IPS-18a (cell line): ENCODE data around the gene PIK3C3.

ENCODE experiments used
- H3K27ac ChIP-seq: one replicate; pipeline ENCODE4 v1.5.1; 2013; ENCODE audit warnings: low read length
- H3K27me3 ChIP-seq: one replicate; pipeline ENCODE4 v1.6.1; 2013; ENCODE audit warnings: mild to moderate bottlenecking, low read length; ENCODE audit not compliant: control insufficient read depth, insufficient read depth
- H3K36me3 ChIP-seq: one replicate; pipeline ENCODE4 v1.6.1; 2013; ENCODE audit warnings: low read depth, low read length; ENCODE audit not compliant: control insufficient read depth
- H3K4me1 ChIP-seq: one replicate; pipeline ENCODE4 v1.6.1; 2013; ENCODE audit warnings: low read depth, low read length; ENCODE audit not compliant: control insufficient read depth
- H3K4me3 ChIP-seq: one replicate; pipeline ENCODE4 v1.5.1; 2013; ENCODE audit warnings: low read length
- H3K9ac ChIP-seq: one replicate; pipeline ENCODE4 v1.6.1; 2013; ENCODE audit warnings: mild to moderate bottlenecking, low read length, moderate library complexity
- H3K9me3 ChIP-seq: one replicate; pipeline ENCODE4 v1.6.1; 2013; ENCODE audit warnings: low read depth, low read length; ENCODE audit not compliant: control insufficient read depth

PIK3C3 gene

GRCh38 chr18:42025974-42026625 lies 71.1 kb downstream of the PIK3C3 start:
- no peaks in the 10 kb centered on the region for H3K9me3 ChIP-seq
- no peak overlapping the region for H3K4me3 ChIP-seq
- no peak overlapping the region for H3K27ac ChIP-seq
- H3K4me1 ChIP-seq, result no peaks in the 10 kb centered on the region
- no peak overlapping the region for H3K9ac ChIP-seq
- no peaks in the 10 kb centered on the region for H3K27me3 ChIP-seq
- peaks cover 5% of the 10 kb centered on the region for H3K36me3 ChIP-seq

DNA sequence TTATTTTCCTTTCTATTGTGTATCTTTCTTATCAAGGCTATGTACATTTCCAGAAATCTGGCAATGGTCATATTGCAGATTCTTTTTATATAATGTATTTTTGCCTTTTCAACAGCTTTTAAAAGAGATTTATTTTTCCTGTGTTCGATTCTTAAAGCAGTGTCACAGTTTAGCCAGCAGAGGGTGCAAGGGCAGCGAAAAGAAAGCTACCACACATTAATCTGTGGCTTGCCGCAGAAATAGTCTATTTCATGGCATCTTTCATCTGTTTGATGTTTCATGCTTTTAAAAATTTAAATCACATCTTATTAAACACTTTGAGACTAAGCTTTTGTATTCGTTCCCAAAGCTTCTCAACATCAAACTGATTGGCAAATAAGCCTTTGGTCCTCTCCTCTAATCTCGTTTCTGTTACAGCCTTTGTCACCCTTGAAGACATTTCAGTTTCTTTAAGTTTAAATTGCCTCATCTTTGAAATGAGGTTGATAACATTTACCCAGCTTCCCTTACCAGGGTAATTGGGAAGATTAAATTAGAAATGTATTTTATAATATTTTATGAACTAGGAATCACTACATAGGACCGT lies 73.3 kb downstream of the PIK3C3 start:
- H3K9me3 ChIP-seq, result no peaks in the 10 kb centered on the region
- no peaks in the 10 kb centered on the region for H3K27me3 ChIP-seq
- H3K4me3 ChIP-seq, result no peak overlapping the region
- no peaks in the 10 kb centered on the region for H3K36me3 ChIP-seq
- H3K9ac ChIP-seq, result no peak overlapping the region
- no peaks in the 10 kb centered on the region for H3K4me1 ChIP-seq
- H3K27ac ChIP-seq, result no peak overlapping the region

- H3K4me3 ChIP-seq, result no peak overlapping the region
- no peaks in the 10 kb centered on the region for H3K4me1 ChIP-seq
- no peaks in the 10 kb centered on the region for H3K9me3 ChIP-seq
- no peak overlapping the region for H3K9ac ChIP-seq
- H3K27me3 ChIP-seq, result no peaks in the 10 kb centered on the region
- no peak overlapping the region for H3K27ac ChIP-seq
- H3K36me3 ChIP-seq, result peaks cover 4% of the 10 kb centered on the region
Measured at GRCh38 chr18:42029092-42029491, 74.1 kb downstream of the PIK3C3 start.

DNA sequence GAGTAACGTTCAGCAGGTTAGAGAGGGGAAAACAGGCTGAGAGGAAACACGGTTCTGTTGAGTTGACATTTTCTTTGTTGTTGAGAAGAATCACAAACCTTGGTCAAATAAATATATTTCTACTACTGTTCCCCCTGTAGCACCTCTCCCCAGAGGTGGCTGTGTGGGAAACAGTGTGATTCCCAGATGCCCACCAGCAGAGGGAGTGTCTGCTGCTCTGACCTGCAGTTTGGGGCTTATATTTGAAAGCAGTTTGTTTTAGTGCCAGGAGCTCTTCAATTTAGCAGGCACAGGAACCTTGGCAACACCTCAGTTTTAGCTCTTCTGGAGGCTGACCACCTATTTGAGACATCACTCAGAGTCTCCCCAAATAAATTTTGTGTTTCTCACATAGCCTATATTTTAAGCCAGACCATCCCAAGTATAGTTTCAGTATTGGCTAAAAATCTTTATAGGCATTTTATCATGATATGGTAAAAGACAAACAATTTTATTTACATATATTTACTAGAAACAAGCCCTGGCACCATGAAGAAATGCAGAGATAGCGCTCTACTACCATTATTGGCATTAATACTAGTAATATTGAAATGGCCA lies 75.7 kb downstream of the PIK3C3 start:
- H3K4me3 ChIP-seq, result no peak overlapping the region
- peaks cover 10% of the 10 kb centered on the region for H3K36me3 ChIP-seq

GRCh38 chr18:42032447-42032846 lies 77.4 kb downstream of the PIK3C3 start:
- no peaks in the 10 kb centered on the region for H3K4me1 ChIP-seq
- no peak overlapping the region for H3K27ac ChIP-seq
- no peak overlapping the region for H3K9ac ChIP-seq
- H3K4me3 ChIP-seq, result no peak overlapping the region
- no peaks in the 10 kb centered on the region for H3K9me3 ChIP-seq
- H3K27me3 ChIP-seq, result no peaks in the 10 kb centered on the region
- peaks cover 14% of the 10 kb centered on the region for H3K36me3 ChIP-seq

More for the DNA sequence above, 75.7 kb downstream of the PIK3C3 start:
- no peaks in the 10 kb centered on the region for H3K9me3 ChIP-seq
- H3K4me1 ChIP-seq, result no peaks in the 10 kb centered on the region
- no peaks in the 10 kb centered on the region for H3K27me3 ChIP-seq
- no peak overlapping the region for H3K27ac ChIP-seq
- H3K9ac ChIP-seq, result no peak overlapping the region

DNA sequence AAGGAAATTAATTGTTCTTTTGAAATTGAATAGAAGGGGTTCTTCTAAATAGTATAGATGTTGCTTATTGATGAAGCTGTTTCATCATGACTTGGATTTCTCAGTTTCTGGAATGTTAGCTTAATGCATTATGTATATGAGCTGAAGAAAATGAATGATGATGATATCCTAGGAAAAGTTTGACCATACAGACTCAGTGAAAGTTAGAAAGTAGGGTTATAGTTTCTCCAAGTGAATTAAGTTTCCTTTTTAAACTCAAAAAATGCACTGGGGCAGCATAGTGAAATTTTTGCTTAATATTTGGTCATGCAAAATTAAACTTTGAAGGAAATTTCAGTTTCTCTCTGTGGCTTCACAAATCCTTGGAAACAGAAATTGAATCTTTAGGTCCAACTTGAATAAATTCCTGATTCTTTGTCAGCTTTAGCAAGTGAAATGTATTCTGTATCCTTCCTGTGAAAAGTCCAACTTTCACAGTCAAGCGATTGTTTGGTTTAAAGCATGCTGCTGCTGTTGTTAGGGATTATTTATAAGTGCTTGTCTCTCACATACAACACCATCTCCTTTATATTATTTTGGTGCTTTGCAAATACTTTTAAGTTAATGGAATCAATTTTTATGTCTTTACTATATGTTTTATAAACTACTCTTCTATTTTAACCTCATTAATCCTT lies 78.2 kb downstream of the PIK3C3 start:
- Histone ChIP-seq H3K4me1 (no peaks in the 10 kb centered on the region), H3K4me3 (no peak overlapping the region), H3K36me3 (peaks cover 21% of the 10 kb centered on the region), H3K27ac (no peak overlapping the region), H3K27me3 (no peaks in the 10 kb centered on the region), H3K9me3 (no peaks in the 10 kb centered on the region), H3K9ac (no peak overlapping the region)

DNA sequence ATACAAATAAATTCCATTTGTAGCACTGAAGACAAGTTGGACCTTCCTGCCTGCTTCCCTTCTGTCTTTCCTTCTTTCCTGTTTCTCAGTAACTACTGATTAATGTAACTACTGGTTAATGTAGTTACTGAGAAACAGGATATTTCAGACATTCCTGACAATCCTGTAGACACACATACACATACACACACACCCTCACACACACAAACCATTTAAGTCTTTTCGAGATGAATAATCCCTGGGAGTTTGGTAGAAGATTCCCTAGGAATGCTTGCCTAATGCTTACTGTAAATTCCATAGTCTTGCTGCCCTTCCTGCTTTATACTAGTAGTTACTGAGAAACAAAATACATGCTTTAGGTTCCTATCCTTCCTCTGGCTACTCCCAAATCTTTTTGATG lies 83.9 kb downstream of the PIK3C3 start:
- H3K9me3 ChIP-seq, result no peaks in the 10 kb centered on the region
- no peak overlapping the region for H3K9ac ChIP-seq
- no peak overlapping the region for H3K4me3 ChIP-seq
- no peaks in the 10 kb centered on the region for H3K27me3 ChIP-seq
- H3K27ac ChIP-seq, result no peak overlapping the region
- H3K4me1 ChIP-seq, result no peaks in the 10 kb centered on the region
- H3K36me3 ChIP-seq, result peaks cover 37% of the 10 kb centered on the region

GRCh38 chr18:42039396-42039795 lies 84.4 kb downstream of the PIK3C3 start:
- Histone ChIP-seq H3K36me3 (peaks cover 34% of the 10 kb centered on the region), H3K9me3 (no peaks in the 10 kb centered on the region), H3K9ac (no peak overlapping the region), H3K27me3 (no peaks in the 10 kb centered on the region), H3K27ac (no peak overlapping the region), H3K4me1 (no peaks in the 10 kb centered on the region), H3K4me3 (no peak overlapping the region)

DNA sequence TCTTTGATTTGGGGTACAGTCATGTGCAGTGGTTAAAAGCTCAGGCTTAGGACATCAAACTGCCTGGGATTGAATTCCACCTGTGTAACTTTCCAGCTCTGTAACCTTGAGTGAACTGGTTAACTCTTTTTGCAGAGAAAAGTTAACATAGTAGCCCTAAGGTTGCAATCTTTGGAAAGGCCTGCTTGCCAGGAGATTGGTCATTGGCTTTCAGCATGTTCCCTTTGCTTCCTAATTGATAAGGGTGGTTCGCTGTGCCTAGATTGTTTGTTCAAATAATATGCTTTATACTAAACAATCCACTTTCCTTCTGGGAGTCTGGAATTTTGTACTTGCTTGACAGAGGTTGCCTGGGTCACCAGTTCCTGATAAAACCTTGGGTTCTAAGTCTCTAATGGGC lies 86.8 kb downstream of the PIK3C3 start:
- Histone ChIP-seq H3K4me1 (no peaks in the 10 kb centered on the region), H3K4me3 (no peak overlapping the region), H3K9me3 (no peaks in the 10 kb centered on the region), H3K27me3 (no peaks in the 10 kb centered on the region), H3K9ac (no peak overlapping the region), H3K36me3 (peaks cover 30% of the 10 kb centered on the region), H3K27ac (no peak overlapping the region)

GRCh38 chr18:42045346-42045745 lies 90.3 kb downstream of the PIK3C3 start:
- no peaks in the 10 kb centered on the region for H3K4me1 ChIP-seq
- peaks cover 12% of the 10 kb centered on the region for H3K36me3 ChIP-seq
- H3K9me3 ChIP-seq, result no peaks in the 10 kb centered on the region
- no peaks in the 10 kb centered on the region for H3K27me3 ChIP-seq
- H3K27ac ChIP-seq, result no peak overlapping the region
- H3K9ac ChIP-seq, result no peak overlapping the region
- no peak overlapping the region for H3K4me3 ChIP-seq

DNA sequence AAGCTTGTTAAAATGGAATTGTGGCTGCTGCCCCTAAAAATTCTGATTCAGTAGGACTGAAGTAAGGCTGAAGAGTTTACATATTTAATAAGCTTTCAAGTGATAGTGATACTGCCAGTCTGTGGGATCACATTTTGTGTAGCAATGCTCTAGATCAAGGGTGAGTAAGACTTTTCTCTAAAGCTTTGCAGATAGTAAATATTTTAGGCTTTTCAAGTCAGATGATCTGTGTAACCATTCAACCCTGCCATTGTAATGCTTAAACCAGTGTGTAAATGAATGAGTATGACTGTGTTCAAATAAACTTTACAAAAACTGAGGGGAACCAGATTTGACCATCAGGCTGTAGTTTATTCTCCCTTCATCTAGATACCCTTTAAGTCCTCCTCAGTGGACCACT lies 92.7 kb downstream of the PIK3C3 start:
- Histone ChIP-seq H3K9ac (no peak overlapping the region), H3K4me1 (no peaks in the 10 kb centered on the region), H3K4me3 (no peak overlapping the region), H3K27me3 (no peaks in the 10 kb centered on the region), H3K27ac (no peak overlapping the region), H3K36me3 (peaks cover 8% of the 10 kb centered on the region), H3K9me3 (no peaks in the 10 kb centered on the region)
